Stimulated activated CD8-positive, alpha-beta memory T cell treated with anti-CD3 and anti-CD28 coated beads, Interleukin-7, amount 100 ng/mL, for 4 hours (primary cell): ENCODE measurements around the gene TMEM101.
"Not testable (repeated sequence)": the region's sequence is repeated elsewhere in the genome, so short reads cannot be mapped to it uniquely, and the experiment has no call there.

Experiments
- DNase-seq, 2 donors: peaks; one replicate each; pipeline ENCODE4 v3.0.0-alpha.2; 2020; ENCODE audit warnings: low read depth in 2 of 2

TMEM101 gene

DNA sequence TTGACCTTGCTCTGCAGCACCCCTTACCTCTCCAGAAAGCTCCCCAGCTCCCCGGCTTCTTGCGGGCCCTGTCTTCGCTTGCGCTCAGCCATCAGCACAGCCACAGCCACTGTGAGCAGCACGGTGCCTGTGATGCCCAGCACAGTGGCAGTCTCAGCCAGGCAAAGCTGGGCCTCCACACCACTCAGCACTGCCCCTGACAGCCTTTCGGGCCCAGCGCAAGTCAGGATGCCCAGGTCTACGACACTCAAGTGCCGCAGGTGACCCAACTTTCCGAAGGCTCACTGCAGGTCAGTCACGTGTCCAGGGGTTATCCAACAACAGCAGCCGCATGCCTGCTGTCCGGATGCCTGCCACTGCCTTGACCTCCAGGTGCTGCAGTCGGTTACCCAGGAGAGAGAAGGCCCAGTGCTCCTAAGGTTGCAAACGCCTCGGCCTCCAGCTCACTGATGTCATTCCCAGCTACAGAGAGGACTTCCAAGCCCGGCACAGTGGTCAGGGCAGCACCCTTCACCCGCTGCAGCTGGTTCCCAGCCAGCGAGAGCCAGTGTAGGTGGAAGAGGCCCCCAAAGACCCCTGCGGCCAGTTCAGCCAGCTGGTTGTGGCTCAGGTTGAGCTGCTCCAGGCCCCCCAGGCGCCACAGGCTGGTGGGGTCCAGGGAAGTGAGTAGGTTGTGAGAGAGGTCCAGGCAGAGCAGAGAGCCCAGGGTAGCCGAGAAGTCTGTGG lies 8.9 kb upstream of the TMEM101 start:
- DNase-seq: no peak

DNA sequence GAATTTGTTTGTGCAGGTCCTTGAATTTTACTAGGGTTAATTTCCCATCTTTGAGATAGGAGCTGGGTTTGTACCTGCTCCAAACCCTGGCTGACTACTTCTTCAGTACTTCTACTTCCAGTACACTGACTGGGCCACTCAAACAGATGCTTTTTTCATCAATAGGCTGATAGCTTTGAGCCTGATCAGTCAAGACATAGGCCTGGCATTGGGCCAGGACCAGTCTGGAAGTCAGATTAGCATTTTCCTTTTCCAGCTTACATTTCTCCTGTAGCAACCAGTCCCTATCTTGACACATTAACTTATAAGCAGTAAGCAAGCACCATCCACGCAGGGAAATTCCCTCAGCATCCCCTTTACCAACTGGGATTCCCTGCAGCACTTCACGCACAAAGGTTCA lies 7.5 kb upstream of the TMEM101 start:
- no peak for DNase-seq

DNA sequence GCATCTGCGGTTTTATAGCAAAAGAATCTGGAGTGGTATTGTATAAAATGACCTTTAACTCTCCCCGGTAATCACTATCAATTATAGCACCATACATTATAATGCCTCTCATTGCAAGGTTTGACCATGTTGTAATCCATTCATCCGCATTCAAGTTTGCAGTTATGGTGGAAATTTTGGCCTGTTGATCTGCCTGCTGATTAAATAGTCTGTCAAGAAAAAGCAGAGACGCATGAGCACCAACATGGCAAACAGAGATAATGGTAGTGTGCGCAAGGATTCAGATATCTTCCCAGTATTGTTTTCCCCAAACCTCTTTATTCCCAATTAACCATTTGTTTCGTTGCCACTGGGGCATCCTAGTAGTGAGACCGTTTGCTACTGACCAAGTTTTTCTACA lies 6.5 kb upstream of the TMEM101 start:
- not testable (repeated sequence) for DNase-seq

DNA sequence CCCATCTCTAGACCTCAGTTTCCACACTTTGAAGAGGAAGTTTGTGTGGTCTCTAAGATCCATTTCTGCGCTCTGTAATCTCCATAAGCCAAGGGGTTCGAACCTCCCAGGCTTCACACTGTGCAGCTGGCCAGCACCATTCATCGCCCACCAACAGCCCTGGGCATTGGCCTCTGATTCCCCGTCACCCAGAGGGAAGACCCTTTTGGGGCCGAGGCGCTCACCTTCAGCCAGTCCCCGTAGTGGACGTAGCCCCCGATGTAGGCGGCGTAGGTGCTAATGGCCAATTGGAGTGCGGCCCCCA lies 678 bp downstream of the TMEM101 start:
- no peak for DNase-seq

DNA sequence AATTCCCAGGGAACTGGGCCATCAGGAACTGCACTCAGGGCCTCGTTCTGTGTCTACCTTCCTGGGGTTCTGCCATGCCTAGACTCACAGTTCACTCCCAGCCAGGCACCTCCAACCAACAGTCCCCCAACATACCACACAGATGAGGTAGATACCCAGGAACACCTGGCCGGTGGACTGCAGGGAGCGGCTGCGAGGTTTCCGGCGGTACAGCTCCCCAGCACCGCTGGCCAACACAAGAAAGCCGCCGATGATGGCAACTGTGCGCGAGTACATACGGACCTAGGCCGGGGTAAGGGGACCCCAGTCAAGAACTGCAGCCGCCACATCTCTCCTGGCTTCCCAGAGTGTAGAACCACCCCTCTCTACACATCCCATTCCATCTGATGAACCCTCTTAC lies 1.9 kb downstream of the TMEM101 start:
- no peak for DNase-seq

DNA sequence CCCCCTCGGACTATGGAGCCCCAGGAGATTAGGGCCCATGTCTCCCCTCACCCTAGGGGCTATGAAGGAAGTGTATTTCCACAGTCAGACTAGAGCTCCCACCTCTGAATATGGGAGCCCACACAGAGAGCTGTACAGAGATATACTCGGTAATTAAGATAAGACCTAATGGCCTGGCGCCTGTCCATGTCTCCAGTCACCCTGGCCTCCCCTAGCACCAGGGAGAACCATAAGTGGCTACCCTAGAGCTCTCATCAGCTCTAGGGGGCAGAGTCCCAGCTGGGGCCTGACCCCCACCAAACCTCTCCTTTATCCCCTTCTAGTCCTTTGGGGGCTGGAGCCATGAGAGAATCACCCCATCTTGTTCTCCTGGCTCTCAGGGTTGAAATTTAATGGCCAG lies 2.4 kb downstream of the TMEM101 start:
- no peak for DNase-seq

DNA sequence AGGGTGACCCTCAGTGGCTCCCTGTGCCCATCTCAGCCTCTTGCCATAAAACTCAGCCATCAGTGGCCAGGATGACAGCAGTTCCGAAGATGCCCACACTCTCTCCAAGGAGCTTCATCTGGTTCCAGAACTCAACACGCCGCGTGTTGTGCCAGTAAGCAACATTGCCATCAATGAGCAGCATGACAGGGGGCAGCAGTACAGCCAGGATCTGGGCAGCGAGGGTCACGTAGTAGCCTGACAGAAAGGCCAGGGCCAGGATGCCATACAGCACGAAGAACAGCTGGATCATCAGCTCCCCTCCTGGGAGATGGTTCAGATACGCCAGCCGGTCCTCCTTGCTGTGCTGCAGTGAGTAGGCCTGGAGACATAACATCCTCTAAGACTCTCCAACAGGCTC lies 2.9 kb downstream of the TMEM101 start:
- DNase-seq: no peak

DNA sequence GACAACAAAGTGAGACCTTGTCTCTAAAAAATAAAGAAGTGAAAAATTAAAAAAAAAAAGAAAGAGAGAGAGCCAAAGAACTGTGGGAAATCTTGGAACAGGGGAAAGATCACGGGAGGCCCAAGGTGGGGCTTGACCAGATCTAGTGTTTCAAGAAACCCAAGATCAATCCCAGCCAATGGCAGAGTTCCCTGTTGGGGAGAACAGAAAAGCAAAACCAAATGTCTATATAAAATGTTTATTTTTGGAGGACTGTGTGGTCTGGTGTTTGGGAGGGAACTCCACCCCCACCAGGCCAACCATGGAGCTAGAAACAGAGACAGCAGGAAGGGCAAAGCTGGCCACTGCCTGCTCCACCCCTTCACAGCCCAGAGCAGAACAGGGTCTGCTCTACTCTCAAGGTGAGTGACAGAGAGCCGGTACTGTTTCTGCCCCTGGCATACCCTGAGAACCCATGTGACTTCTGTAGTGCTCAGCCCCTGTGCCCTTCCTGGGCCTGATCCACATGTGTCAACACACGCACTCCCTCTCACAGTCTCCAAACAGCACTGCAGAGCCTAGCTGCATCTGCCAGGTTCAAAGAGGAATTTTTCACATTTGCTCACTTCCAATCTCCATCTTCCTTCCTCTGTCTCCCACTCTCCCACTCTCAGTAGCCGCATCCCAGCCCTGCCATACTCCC lies 3.7 kb downstream of the TMEM101 start:
- DNase-seq: no peak

DNA sequence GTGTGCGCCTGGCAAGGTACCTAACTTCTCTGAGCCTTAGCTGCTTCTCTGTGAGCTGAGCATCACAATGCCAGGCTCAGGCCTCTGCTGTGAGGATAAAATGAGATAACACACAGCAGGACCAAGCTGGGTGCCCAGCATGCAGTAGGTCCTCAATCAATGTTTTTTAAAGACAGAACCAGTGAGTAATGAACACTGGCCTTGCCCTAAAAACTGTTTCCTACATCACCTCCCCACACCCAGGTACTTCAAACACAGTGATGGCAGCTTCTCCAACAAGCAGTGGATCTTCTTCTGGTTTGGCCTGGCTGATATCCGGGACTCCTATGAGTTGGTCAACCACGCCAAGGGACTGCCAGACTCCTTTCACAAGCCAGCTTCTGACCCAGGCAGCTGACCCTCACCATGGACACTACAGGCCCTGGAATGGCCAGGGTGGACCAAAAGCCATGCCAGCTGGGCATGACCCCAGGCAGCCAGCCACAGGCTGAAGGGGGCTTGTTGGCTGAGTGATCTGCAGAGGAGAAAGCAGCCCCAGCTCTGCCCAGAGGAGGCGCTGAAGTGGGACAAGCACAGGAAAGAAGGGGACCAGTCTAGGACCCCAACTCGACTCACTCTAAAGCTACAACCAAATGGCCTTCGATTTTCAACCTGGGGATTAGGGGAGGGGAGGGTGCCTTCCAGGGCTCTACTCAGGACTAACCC lies 6.4 kb downstream of the TMEM101 start:
- DNase-seq: no peak

DNA sequence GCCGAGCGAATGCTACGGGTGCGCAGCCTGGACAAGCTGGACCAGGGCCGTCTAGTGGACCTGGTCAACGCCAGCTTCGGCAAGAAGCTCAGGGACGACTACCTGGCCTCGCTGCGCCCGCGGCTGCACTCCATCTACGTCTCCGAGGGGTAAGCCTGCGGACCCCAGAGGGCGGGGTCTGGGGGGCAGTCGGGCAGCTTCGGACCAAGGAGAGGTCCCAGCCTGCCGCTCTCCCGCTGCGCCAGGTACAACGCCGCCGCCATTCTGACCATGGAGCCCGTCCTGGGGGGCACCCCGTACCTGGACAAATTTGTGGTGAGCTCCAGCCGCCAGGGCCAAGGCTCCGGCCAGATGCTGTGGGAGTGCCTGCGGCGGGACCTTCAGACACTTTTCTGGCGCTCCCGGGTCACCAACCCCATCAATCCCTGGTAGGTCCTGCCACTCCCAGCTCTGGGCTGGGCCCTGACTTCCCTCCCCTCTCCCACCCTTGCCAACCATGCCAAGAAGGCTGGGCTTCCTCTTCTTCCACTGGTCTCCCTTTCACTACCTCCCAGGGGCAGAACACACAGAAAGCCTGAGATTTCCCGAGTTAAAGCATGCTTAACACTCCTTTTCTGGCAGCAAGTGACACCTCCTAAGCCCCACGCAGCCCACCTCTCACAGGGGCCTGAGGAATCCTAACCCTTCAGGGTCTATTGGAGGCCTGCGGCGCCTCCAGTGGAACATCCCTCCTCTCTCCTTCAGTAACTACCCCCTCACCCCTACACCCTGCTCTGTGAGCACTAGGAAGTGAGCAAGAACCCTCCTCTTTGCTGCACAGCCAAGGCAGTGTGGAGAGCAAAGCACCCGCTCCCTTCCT lies 7.2 kb downstream of the TMEM101 start:
- no peak for DNase-seq

DNA sequence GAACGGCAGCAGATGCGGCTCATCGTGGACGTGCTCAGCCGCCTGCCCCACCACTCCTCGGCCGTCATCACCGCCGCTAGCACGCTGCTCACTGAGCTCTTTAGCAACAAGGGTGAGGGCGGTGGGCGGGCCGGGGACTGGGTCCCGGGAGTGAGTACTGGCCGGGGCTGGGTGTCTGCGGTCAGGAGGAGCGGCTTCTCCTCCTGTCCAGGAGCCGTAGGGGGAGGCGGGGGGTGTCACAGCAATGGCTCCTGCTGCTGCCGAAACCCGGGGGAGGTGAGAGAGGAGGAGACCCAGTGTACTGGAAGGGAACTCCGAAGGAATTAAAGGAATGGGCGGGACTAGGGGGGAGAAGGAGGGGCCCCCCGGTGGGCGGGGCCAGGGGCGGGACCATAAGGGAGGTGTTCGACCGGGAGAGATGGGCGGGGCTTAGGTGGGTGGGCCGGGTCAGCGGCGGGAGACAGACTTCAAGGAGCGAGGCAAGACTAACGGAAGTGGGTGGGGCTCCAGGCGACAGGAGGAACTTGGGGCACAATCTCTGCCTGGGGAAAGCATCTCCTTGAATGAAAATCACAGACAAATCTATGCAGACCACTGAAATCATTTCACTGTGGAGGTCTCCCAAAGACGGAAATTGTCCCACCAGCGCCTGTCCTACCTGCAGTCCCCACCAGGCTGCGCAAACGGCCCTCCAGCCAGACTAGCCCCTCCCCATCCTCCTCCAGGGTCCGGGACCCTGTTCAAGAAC lies 8.0 kb downstream of the TMEM101 start:
- DNase-seq: peak; percentile 96

DNA sequence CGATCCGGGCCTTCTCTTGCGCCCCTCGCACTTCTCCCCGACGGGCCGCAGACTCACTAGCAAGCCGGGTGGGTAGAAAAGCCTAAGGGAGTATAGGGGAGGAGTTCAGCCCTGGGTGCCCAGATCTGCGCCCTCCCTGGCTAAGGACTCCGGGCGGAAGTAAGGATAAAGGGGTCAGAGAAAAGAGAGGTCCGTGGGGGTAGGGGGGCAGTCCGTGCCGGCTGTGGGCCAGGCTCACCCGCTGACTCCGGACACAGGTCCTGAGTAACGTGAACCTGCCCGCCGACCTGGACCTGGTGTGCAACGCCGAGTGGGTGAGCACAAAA lies 8.5 kb downstream of the TMEM101 start:
- no peak for DNase-seq

DNA sequence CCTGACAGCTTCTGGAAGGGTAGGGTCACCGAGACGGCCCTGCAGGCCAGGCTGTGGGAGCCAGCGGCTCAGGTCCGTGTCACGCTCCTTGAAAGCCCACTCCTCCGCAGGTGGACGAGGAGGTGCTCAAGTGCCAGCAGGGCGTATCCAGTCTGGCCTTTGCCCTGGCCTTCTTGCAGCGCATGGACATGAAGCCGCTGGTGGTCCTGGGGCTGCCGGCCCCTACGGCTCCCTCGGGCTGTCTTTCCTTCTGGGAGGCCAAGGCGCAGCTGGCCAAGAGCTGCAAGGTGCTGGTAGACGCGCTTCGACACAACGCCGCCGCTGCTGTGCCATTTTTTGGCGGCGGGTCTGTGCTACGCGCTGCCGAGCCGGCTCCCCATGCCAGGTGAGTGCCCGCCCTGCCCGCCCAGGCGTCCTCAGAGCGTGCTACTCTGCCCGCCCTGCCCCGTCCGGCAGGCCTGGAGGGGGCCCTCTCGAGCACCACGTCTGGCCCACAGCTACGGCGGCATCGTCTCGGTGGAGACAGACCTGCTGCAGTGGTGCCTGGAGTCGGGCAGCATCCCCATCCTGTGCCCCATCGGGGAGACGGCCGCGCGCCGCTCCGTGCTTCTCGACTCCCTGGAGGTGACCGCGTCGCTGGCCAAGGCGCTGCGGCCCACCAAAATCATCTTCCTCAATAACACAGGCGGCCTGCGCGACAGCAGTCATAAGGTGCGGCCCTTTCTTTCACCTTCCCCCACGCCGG lies 9.1 kb downstream of the TMEM101 start:
- DNase-seq: peak in 1 of 2 donors; percentile 16

DNA sequence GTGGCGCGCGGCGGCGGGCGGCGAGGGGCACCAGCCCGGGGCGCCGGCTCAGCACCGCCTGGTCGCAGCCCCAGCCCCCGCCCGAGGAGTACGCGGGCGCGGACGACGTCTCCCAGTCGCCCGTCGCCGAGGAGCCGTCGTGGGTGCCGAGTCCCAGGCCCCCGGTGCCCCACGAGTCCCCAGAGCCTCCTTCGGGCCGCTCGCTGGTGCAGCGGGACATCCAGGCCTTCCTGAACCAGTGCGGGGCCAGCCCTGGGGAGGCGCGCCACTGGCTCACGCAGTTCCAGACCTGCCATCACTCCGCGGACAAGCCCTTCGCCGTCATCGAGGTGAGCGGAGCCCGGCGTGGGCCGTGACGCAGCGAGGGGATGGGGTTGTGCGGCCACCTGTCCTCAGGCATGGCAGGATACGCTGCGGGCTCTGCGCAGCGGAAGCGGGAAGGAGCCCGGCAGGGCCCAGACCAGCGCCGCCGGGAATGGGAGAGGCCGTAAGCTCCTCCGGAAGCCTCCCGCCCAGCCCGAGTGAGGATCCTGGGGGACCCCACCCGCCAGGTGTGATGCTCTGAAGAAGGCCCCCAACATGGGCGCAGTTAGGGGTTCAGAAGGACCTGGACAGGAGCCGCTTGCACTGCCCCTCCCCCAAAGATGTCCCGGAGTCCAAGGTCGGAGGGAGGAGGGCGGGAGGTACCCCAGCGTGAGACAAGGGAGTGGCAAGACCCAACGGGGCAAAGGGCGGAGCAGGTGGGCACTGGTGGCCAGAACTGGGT lies 9.8 kb downstream of the TMEM101 start:
- no peak for DNase-seq

DNA sequence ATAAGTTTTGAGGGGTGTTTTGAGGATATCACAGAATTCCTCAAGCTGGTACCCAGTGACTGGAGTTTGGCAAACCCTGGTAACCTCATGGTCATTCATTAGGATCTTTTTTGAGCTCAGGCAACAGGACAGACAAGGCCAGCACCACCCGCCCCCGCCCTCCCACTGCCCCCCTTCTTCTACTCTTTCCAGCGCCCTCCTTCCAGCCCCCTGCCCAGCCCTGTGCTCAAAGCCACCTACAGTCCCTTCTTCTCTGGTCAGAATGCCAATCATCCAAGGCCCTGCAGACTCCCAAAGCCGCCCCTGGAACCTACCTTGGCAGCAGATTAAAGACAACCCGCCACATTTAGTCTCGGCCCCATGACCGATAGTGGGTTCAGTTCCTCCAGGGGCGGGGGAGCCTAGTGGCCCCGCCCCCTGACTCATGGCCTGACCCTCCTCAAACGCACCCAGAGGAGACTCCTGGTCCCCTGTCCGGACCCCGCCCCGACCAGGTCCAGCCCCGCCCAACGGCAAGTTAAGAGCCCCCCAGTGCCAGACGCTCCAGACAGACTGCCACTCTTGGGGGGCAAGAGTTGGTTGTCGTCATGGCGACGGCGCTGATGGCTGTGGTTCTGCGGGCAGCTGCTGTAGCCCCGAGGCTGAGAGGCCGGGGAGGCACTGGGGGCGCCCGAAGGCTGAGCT lies 10.5 kb downstream of the TMEM101 start, which contains the start of gene NAGS:
NAGS (plus strand) TSS at position 546 of the 684 bp plus-strand sequence; CDS start at position 588, 42 bp downstream.
- no peak for DNase-seq

DNA sequence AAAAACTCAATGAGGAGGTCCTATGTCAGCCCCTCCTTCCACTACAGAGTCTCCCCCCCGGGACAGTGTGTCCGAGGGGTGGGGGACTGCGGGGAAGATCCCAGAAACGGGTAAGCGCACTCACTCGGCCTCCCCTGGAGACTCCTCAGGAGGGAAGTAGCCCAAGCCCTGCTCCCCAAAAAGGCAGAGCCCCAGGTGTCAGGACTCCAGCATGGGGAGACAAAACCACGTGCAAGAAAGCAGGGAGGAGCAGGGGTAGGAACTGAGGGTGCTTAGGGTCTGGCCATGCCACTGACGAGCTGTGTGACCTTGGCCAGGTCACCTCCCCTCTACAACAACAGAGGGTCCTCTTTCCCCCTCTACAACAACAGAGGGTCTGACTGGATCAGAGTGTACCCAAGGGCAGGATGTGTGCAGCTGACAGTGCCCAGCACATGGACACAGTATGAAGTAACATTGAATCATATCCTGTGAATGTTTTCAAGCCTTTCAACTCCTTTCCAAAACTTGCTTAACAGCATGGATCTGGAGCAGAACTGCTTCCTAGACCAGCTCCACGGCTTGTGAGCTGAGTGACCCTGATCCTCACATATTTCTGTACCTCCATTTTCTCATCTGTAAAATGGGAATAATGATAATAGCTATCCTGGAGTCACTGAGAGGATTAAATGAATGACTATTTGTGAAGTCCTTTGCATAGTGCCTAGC lies 12.5 kb downstream of the TMEM101 start:
- no peak for DNase-seq

DNA sequence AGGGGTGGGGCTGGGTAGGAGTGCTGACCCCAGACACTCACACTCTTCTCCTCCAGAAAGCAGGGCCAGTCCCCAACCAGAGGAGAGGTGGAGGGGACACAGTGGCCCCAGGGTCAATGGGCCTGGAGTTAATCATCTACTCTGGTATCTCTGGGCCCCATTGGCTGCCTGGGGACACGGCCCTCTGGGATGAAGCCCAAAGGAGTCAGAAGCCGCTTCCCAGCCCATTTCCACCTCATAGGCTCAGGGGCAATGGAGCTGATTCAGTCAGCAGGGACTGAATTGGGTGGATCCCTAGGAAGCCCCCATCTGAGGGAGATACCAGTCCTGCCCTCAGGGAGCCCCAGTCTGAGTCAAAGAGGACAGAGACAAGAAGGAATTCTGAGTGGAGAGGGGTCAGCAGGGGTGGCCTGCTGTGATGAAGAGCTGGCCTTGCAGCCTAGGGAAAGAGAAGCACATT lies 13.3 kb downstream of the TMEM101 start:
- DNase-seq: no peak

DNA sequence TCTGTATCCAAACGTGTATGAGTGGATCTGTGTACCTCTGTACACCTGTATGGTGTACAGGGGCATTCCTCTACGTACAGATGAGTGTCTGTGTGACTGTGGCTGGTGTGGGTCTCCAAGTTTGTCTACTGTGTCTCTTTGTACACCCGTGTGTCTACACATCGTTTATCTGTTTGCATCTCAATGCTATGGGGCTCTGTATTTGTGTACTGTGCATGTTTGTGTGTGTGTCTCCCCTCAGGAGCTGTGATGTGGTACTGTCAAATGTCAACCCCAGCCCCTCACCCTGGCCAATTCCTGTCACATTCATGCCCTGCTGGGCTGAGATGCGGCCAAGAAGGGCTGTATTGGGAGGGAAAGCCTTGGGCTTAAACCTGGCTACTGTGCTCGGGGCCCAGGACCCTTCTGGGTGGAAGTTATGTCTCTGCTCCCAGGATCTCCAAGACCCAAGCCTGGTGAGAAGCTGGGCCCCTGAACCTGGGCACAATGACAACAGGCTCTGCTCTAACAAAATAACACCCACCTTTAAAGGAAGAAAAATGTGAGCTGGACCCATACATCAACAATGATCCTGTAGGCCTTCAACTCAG lies 13.8 kb downstream of the TMEM101 start:
- DNase-seq: no peak
